GM12878 (cell line): Measurements from ENCODE around the gene HBA2. TPM values are rescaled to one million over a fixed set of nuclear protein-coding genes. Genes with fewer than 3 reads are reported as not detected.

Experiments
- ATAC-seq: fragments of 200-7000 bp; cut with Tn5 transposase; 3 replicates; pipeline ENCODE4 v1.9.1; 2020; ENCODE audit warnings: mild to moderate bottlenecking, moderate library complexity
- BruUV-seq: library from RNA; stranded (reverse); fragments of 400-500 nt; replicated peaks from 2 replicates; lab custom pipeline; 2021; lab: Mats Ljungman, UMichigan
- CTCF ChIA-PET: fragments of 300-600 bp; sonication (Branson Sonifier 250); formaldehyde crosslinking; extraction: SDS; loops from one replicate; lab custom pipeline; 2021; ENCODE audit warnings: inconsistent platforms; lab: Yijun Ruan, JAX
- POLR2A ChIA-PET: fragments of 350-600 bp; formaldehyde crosslinking; extraction: SDS; loops from one replicate; lab custom pipeline; 2021; ENCODE audit warnings: inconsistent platforms; lab: Charles Lee
- RAD21 ChIA-PET: fragments of 300-600 bp; sonication (Branson Sonifier 250); formaldehyde crosslinking; loops from one replicate; lab custom pipeline; 2023; ENCODE audit warnings: antibody characterized with exemption; ENCODE audit not compliant: unreplicated experiment; lab: Charles Lee
- SMC1A ChIA-PET: fragments of 300-600 bp; sonication (Branson Sonifier 250); formaldehyde crosslinking; loops from one replicate; lab custom pipeline; 2023; ENCODE audit not compliant: unreplicated experiment, uncharacterized antibody; lab: Charles Lee
- DNase-seq: peaks from one replicate; pipeline ENCODE4 v3.0.0-alpha.2; 2011; ENCODE audit warnings: low read depth, low spot score
- FAIRE-seq: peaks from 3 replicates; lab custom pipeline; 2011; peaks lifted over from hg19 to GRCh38; lab: Jason Lieb, UNC
- H2AFZ ChIP-seq: 2 replicates; pipeline ENCODE4 v1.6.0; 2011; ENCODE audit warnings: low read depth, low read length, control low read depth; ENCODE audit not compliant: control insufficient read depth
- H3K27ac ChIP-seq: 2 replicates; pipeline ENCODE4 v1.5.1; 2011; ENCODE audit warnings: control low read depth; ENCODE audit not compliant: control insufficient read depth, insufficient read depth
- H3K27me3 ChIP-seq, 2 experiments: replicated peaks in 1 of 2; 2 replicates each; pipeline versions ENCODE4 v1.6.0 to v1.6.1; 2011; ENCODE audit warnings: low read length in 1 of 2; ENCODE audit not compliant: control insufficient read depth in 2 of 2, insufficient read depth in 2 of 2
- H3K36me3 ChIP-seq, 2 experiments: 2 replicates each; pipeline ENCODE4 v1.5.1; 2011; ENCODE audit warnings: low read length in 1 of 2; ENCODE audit not compliant: control insufficient read depth in 2 of 2, insufficient read depth in 2 of 2
- H3K4me1 ChIP-seq: 2 replicates; pipeline ENCODE4 v1.6.1; 2011; ENCODE audit warnings: mild to moderate bottlenecking, low read length, moderate library complexity, mixed read lengths; ENCODE audit not compliant: control insufficient read depth, insufficient read depth
- H3K4me2 ChIP-seq: 2 replicates; pipeline ENCODE4 v1.6.0; 2011; ENCODE audit warnings: control low read depth; ENCODE audit not compliant: control insufficient read depth, insufficient read depth
- H3K4me3 ChIP-seq: fragments of 200-600 bp; sonication (generic); 2 replicates; pipeline ENCODE4 v1.5.1; 2016
- H3K79me2 ChIP-seq: 2 replicates; pipeline ENCODE4 v1.6.0; 2011; ENCODE audit warnings: low read length; ENCODE audit not compliant: control insufficient read depth, insufficient read depth
- H3K9ac ChIP-seq: 2 replicates; pipeline ENCODE4 v1.8.0; 2011; ENCODE audit warnings: low read length, control low read depth, mixed read lengths; ENCODE audit not compliant: control insufficient read depth, insufficient read depth
- H3K9me3 ChIP-seq: replicated peaks from 3 replicates; pipeline ENCODE4 v1.5.1; 2011; ENCODE audit warnings: mild to moderate bottlenecking, low read length; ENCODE audit not compliant: control insufficient read depth, insufficient read depth
- H4K20me1 ChIP-seq: 2 replicates; pipeline ENCODE4 v1.6.0; 2011; ENCODE audit not compliant: control insufficient read depth, insufficient read depth
- BCL3 ChIP-seq: IDR thresholded peaks from 2 replicates; pipeline ENCODE4 v1.6.1; 2011; ENCODE audit warnings: borderline replicate concordance, low read depth, mild to moderate bottlenecking, moderate library complexity, low read length; ENCODE audit not compliant: insufficient read depth, poor library complexity, severe bottlenecking
- CEBPB ChIP-seq, 2 experiments: fragments of 150-350 bp in 1 of 2; IDR thresholded peaks; 2 replicates each; pipeline ENCODE4 v1.6.1; 2012 to 2014; ENCODE audit warnings: low read depth in 2 of 2, low read length in 2 of 2, borderline replicate concordance in 1 of 2, inconsistent platforms in 1 of 2
- CREM ChIP-seq: IDR thresholded peaks from 2 replicates; pipeline ENCODE4 v1.6.1; 2014; ENCODE audit warnings: antibody characterized with exemption, low read depth
- HCFC1 ChIP-seq: fragments of 150-350 bp; IDR thresholded peaks from 2 replicates; pipeline ENCODE4 v1.6.1; 2014; ENCODE audit warnings: low read length
- HDGF ChIP-seq: fragments of 450-650 bp; IDR thresholded peaks from 2 replicates; pipeline ENCODE4 v1.6.1; 2016; ENCODE audit warnings: antibody characterized with exemption
- NBN ChIP-seq: fragments of 450-650 bp; IDR thresholded peaks from 2 replicates; pipeline ENCODE4 v1.6.1; 2016
- POLR2A ChIP-seq: IDR thresholded peaks from 2 replicates; pipeline ENCODE4 v1.6.1; 2011; ENCODE audit warnings: low read depth, mild to moderate bottlenecking, low read length
- RAD21 ChIP-seq: IDR thresholded peaks from 2 replicates; pipeline ENCODE4 v1.6.1; 2011; ENCODE audit warnings: mild to moderate bottlenecking, low read depth, low read length, moderate library complexity; ENCODE audit not compliant: insufficient read depth
- SMARCA5 ChIP-seq: fragments of 450-650 bp; IDR thresholded peaks from 2 replicates; pipeline ENCODE4 v1.6.1; 2017; ENCODE audit warnings: mild to moderate bottlenecking
- SPI1 ChIP-seq: IDR thresholded peaks from 2 replicates; pipeline ENCODE4 v1.6.1; 2011; ENCODE audit warnings: low read depth, mild to moderate bottlenecking, low read length, moderate library complexity, borderline replicate concordance; ENCODE audit not compliant: insufficient read depth
- TCF3 ChIP-seq: IDR thresholded peaks from 2 replicates; pipeline ENCODE4 v1.6.1; 2012; ENCODE audit warnings: low read depth, mild to moderate bottlenecking, low read length, borderline replicate concordance; ENCODE audit not compliant: insufficient read depth
- TCF7 ChIP-seq: IDR thresholded peaks from 2 replicates; pipeline ENCODE4 v1.6.1; 2014; ENCODE audit warnings: antibody characterized with exemption, borderline replicate concordance
- WGBS: methylation state at CpG from one replicate; pipeline ENCODE4 v1.1.6; 2016; ENCODE audit warnings: low lambda C conversion rate; ENCODE audit not compliant: insufficient replicate concordance, insufficient coverage; ENCODE audit errors: missing lambda C conversion rate; 5-methylcytosine and 5-hydroxymethylcytosine counted together
- in situ Hi-C: fragments of 300-500 bp; cut with MboI; formaldehyde crosslinking; loops from 9 replicates; pipeline ENCODE4 v1.14.3; 2018; ENCODE audit warnings: mixed read lengths
- intact Hi-C: fragments of 100-400 bp; cut with micrococcal nuclease; formaldehyde crosslinking; loops from one replicate; pipeline ENCODE4 v1.14.2; 2022; ENCODE audit not compliant: unreplicated experiment
- polyA plus RNA-seq, 11 experiments: library from polyadenylated mRNA; depleted of rRNA in 4 of 11; unstranded in 6 of 11; stranded (reverse) in 5 of 11; fragments of >200 nt; fragmentation: Nextera tagmentation in 4 of 11; fragmentation: Illumina TruSeq in 1 of 11; extraction: Ambion mirVana in 4 of 11; extraction: Trizol in 1 of 11; gene quantifications; 1 replicate in 1 of 11; 2 replicates in 10 of 11; pipeline versions ENCODE4 v1.2.1 to v1.2.3, GENCODE V29; 2011 to 2016; ENCODE audit warnings: inconsistent platforms in 2 of 11, missing spikeins in 2 of 11, low read depth in 1 of 11
- total RNA-seq, 4 experiments: library from RNA; depleted of rRNA in 3 of 4; stranded (reverse); fragments of >200 nt in 3 of 4; fragmentation: Illumina TruSeq in 1 of 4; extraction: Trizol in 1 of 4; gene quantifications; 2 replicates each; pipeline versions ENCODE4 v1.2.1 to v1.2.3, GENCODE V29; 2013 to 2021
- TF ChIP-seq, protein P1 (sequence below): IDR thresholded peaks from 2 replicates; pipeline ENCODE4 v1.6.1; 2011; ENCODE audit warnings: low read depth, low read length, improper control_type of control experiment, borderline replicate concordance

The HBA2 gene
- total and polyA plus RNA-seq, 10 of the 15 experiments (the other 5 are each of a cell fraction or from before 2014, with no cell fraction given), result 0.30 to 0.96 (median 0.92) TPM; not detected in 7

- TF ChIP-seq POLR2A (peak; percentile 47; the same call in 1 of the 2 replicates), HDGF (no peak), CEBPB (IDR thresholded peaks at IDR 0.05; ENCODE audit: borderline replicate concordance in 1 of 2, low read depth in 2 of 2, low read length in 2 of 2) (no peak), TCF7 (no peak), HCFC1 (no peak)
- ChIA-PET RAD21 (no interaction called here), SMC1A (interaction anchor here (0.6 to 0.7 kb wide), 2 partner anchors 39 to 93 kb away, joined by 3 read pairs; no protein-coding TSS in a partner anchor), CTCF (interaction anchor here (1.5 to 1.6 kb wide), 2 partner anchors 82 to 171 kb away, joined by 3 to 5 read pairs; no protein-coding TSS in a partner anchor), POLR2A (no interaction called here)
- intact Hi-C loops (no loop called here), in situ Hi-C loops (no loop called here)
- no peak for FAIRE-seq
- Histone ChIP-seq H3K4me2 (no peak overlapping the region), H3K9me3 (no peaks in the 10 kb centered on the region), H4K20me1 (no peaks in the 10 kb centered on the region), H2AFZ (no peak overlapping the region), H3K9ac (no peak overlapping the region), H3K4me1 (no peaks in the 10 kb centered on the region), H3K79me2 (no peaks in the 10 kb centered on the region), H3K4me3 (no peak overlapping the region), H3K27me3 (no peaks in the 10 kb centered on the region), H3K36me3 (peaks cover 17 to 23% of the 10 kb centered on the region in 2 experiments), H3K27ac (no peak overlapping the region)
- TSS peak; percentile 43 for BruUV-seq
- no peak for DNase-seq
- no peak for ATAC-seq
- 97% methylated on average over 34 of the region's 34 CpGs for WGBS
These were observed 17.0 kb downstream of the HBA2 start for GRCh38 chr16:189604-190186.

- Histone ChIP-seq H3K9me3 (no peaks in the 10 kb centered on the region), H3K4me3 (no peak overlapping the region), H3K4me1 (no peaks in the 10 kb centered on the region), H3K27me3 (no peaks in the 10 kb centered on the region), H3K27ac (no peak overlapping the region), H3K9ac (no peak overlapping the region), H2AFZ (no peak overlapping the region), H4K20me1 (no peaks in the 10 kb centered on the region), H3K4me2 (no peak overlapping the region), H3K36me3 (peaks cover 18 to 30% of the 10 kb centered on the region in 2 experiments), H3K79me2 (no peaks in the 10 kb centered on the region)
- ChIA-PET CTCF (interaction anchor here (0.6 to 0.8 kb wide), 2 partner anchors 9 to 37 kb away, joined by 3 read pairs; no protein-coding TSS in a partner anchor), POLR2A (interaction anchor here (1.0 kb wide), 1 partner anchor 157 kb away, joined by 3 read pairs; no protein-coding TSS in a partner anchor), SMC1A (interaction anchor here (0.9 kb wide), 1 partner anchor 37 kb away, joined by 3 read pairs; no protein-coding TSS in a partner anchor), RAD21 (interaction anchor here (1.3 kb wide), 1 partner anchor 36 kb away, joined by 3 read pairs; no protein-coding TSS in a partner anchor)
- in situ Hi-C loops (no loop called here), intact Hi-C loops (no loop called here)
- no peak for DNase-seq
- no TSS peak for BruUV-seq
- FAIRE-seq, result no peak
- no peak for ATAC-seq
- WGBS, result 85% methylated on average over 4 of the region's 4 CpGs
- no peak for TF ChIP-seq BCL3
- TF ChIP-seq CREM, result no peak
- no peak for TF ChIP-seq RAD21
- TF ChIP-seq TCF3, result no peak
- TF ChIP-seq SPI1, result no peak
- TF ChIP-seq, protein P1, sequence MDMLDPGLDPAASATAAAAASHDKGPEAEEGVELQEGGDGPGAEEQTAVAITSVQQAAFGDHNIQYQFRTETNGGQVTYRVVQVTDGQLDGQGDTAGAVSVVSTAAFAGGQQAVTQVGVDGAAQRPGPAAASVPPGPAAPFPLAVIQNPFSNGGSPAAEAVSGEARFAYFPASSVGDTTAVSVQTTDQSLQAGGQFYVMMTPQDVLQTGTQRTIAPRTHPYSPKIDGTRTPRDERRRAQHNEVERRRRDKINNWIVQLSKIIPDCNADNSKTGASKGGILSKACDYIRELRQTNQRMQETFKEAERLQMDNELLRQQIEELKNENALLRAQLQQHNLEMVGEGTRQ, result no peak
- no peak for TF ChIP-seq SMARCA5
- no peak for TF ChIP-seq NBN
These were observed 19.2 kb downstream of the HBA2 start for GRCh38 chr16:191831-192230.
